NB4 (cell line): ENCODE data around the gene CARD9.

Experiments
- CTCF ChIP-seq: IDR thresholded peaks from one replicate; pipeline ENCODE4 v1.5.1; 2012; ENCODE audit warnings: low read depth, low read length
- MYC ChIP-seq: IDR thresholded peaks from 2 replicates; pipeline ENCODE4 v1.6.1; 2011; ENCODE audit warnings: low read depth, low read length
- POLR2A ChIP-seq: IDR thresholded peaks from 2 replicates; pipeline ENCODE4 v1.6.1; 2011; ENCODE audit warnings: mild to moderate bottlenecking; ENCODE audit not compliant: insufficient read length; ENCODE audit errors: extremely low read depth

GRCh38 chr9:136341769-136342168, 31.7 kb downstream of the CARD9 start:
- TF ChIP-seq CTCF (no peak), POLR2A (no peak), MYC (no peak)
